Measurements from ENCODE around the gene REV3L.
"Not testable (repeated sequence)": the region's sequence is repeated elsewhere in the genome, so short reads cannot be mapped to it uniquely, and the experiment has no call there.

- not testable (repeated sequence) for TF ChIP-seq SMC3 (IDR thresholded peaks at IDR 0.05; ENCODE audit: low read depth, low read length); EP300 (IDR thresholded peaks at IDR 0.05; ENCODE audit: borderline replicate concordance in 1 of 2, low read depth in 1 of 2, low read length in 1 of 2); YY1 (IDR thresholded peaks at IDR 0.05; ENCODE audit: low read depth); EZH2phosphoT487 (IDR thresholded peaks at IDR 0.05; ENCODE audit: borderline replicate concordance, low read depth); REST (IDR thresholded peaks at IDR 0.05; ENCODE audit: low read depth, low read length); MXI1 (IDR thresholded peaks at IDR 0.05; ENCODE audit: low read depth, low read length); RFX5 (IDR thresholded peaks at IDR 0.05; ENCODE audit: low read length); SIN3A (IDR thresholded peaks at IDR 0.05; ENCODE audit: borderline replicate concordance, low read depth, low read length); MAX (IDR thresholded peaks at IDR 0.05; ENCODE audit: low read depth)
- TF ChIP-seq, protein P1, sequence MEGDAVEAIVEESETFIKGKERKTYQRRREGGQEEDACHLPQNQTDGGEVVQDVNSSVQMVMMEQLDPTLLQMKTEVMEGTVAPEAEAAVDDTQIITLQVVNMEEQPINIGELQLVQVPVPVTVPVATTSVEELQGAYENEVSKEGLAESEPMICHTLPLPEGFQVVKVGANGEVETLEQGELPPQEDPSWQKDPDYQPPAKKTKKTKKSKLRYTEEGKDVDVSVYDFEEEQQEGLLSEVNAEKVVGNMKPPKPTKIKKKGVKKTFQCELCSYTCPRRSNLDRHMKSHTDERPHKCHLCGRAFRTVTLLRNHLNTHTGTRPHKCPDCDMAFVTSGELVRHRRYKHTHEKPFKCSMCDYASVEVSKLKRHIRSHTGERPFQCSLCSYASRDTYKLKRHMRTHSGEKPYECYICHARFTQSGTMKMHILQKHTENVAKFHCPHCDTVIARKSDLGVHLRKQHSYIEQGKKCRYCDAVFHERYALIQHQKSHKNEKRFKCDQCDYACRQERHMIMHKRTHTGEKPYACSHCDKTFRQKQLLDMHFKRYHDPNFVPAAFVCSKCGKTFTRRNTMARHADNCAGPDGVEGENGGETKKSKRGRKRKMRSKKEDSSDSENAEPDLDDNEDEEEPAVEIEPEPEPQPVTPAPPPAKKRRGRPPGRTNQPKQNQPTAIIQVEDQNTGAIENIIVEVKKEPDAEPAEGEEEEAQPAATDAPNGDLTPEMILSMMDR (IDR thresholded peaks at IDR 0.05), result not testable (repeated sequence)
These were observed 7.0 kb downstream of the REV3L start for GRCh38 chr6:111476061-111476460.
